Pancreas (tissue), 10 donors: Measurements from ENCODE around the gene ST8SIA6. TPM values are rescaled to one million over a fixed set of nuclear protein-coding genes. Genes with fewer than 3 reads are reported as not detected.

Experiments
- ATAC-seq, 4 donors: fragments of 200-7000 bp; cut with Tn5 transposase; one replicate each; pipeline versions ENCODE4 v1.8.0 to v1.9.1; 2020; ENCODE audit warnings: mild to moderate bottlenecking in 4 of 4, moderate library complexity in 4 of 4
- DNase-seq, 6 donors: peaks; one replicate each; pipeline ENCODE4 v3.0.0-alpha.2; 2020
- FAIRE-seq: peaks from 2 replicates; lab custom pipeline; 2012; peaks lifted over from hg19 to GRCh38; lab: Jason Lieb, UNC
- H3K27ac ChIP-seq, 4 donors: fragments of 200-600 bp; sonication (generic); 1 replicate in 3 of 4; 2 replicates in 1 of 4; pipeline versions ENCODE4 v1.5.0 to v1.8.0; 2020
- H3K27me3 ChIP-seq, 4 donors: fragments of 200-600 bp; one replicate each; pipeline ENCODE4 v1.8.0; 2021
- H3K36me3 ChIP-seq, 3 donors: fragments of 200-600 bp; sonication (generic) in 1 of 3; one replicate each; pipeline versions ENCODE4 v1.5.0 to v1.8.0; 2020 to 2021
- H3K4me1 ChIP-seq, 3 donors: fragments of 200-600 bp; one replicate each; pipeline ENCODE4 v1.8.0; 2021
- H3K4me3 ChIP-seq, 4 donors: fragments of 200-600 bp; sonication (generic) in 2 of 4; one replicate each; pipeline versions ENCODE4 v1.5.0 to v1.8.0; 2020 to 2021
- H3K9me3 ChIP-seq, 4 donors: fragments of 200-600 bp; one replicate each; pipeline ENCODE4 v1.8.0; 2021
- WGBS, 2 donors: extraction: QIAGEN DNeasy Blood & Tissue Kit; methylation state at CpG; one replicate each; pipeline ENCODE4 v1.1.7; 2013; 5-methylcytosine and 5-hydroxymethylcytosine counted together
- intact Hi-C, 3 donors: fragments of 100-400 bp; cut with DNase I; formaldehyde crosslinking; loops; one replicate each; pipeline versions ENCODE4 v1.11.1 to v1.14.2; 2022
- polyA plus RNA-seq, 2 donors: library from polyadenylated mRNA; stranded (reverse); fragments of 200-250 nt; gene quantifications; one replicate each; pipeline ENCODE4 v1.2.3, GENCODE V29; 2013
- total RNA-seq, 6 donors: library from RNA; stranded (reverse); fragmentation: NEBNext Ultra II Directional in 4 of 6; extraction: Animal tissue kit (Norgen Biotek cat#: 25700) in 4 of 6; gene quantifications; one replicate each; pipeline versions ENCODE4 v1.2.1 to v1.2.4, GENCODE V29; 2021 to 2023
- TF ChIP-seq, protein P1 (sequence below), 4 donors: fragments of 200-600 bp; sonication (generic) in 3 of 4; IDR thresholded peaks; one replicate each; pipeline versions ENCODE4 v1.5.0 to v1.8.0; 2021; ENCODE audit warnings: antibody characterized with exemption in 4 of 4
- donor health status: healthy with polysubstance abuse.
- donor health status: DM: no; HTN: no; CAD: no; lungs with moderate emphysema.
- donor health status: DM: no; HTN: no; CAD: no.
- donor health status: control.
- donor health status: control.
- donor health status: Bipolar disorder and iron deficiency.
- donor health status: DM: yes; HTN: yes; CAD: no.
- donor health status: DM: no; HTN: no; CAD: no.
- donor health status: DM: no; HTN: no; CAD: no.
- donor health status: DM: yes; HTN: yes; CAD: no.

Gene ST8SIA6
- total and polyA plus RNA-seq, 8 donors: 0.08 to 0.15 (median 0.12) TPM; not detected in 4

DNA sequence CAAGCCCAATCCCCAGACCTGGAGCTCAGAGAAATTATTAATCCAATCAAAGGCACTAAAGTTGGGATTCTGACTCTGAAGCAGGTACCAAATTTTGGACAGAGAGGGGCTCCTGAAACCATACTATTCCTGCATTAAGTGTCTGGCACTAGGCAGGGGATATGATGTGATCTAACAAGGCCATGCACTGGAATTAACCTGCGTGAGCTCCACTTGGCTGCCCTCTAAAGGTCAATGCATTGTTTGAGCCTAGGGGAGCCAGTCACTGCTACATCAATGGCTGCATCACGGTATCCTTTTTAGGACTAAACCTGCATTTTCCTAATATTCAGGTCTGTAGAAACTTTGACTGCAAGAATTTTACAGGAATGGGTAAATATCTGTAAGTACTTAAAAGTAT lies 42.1 kb downstream of the ST8SIA6 start:
- 27 to 36% methylated on average over 2 of the region's 2 CpGs for WGBS, 2 donors
- DNase-seq: peak in 1 of 6 donors; percentile 18
- Histone ChIP-seq H3K27ac (no peak overlapping the region), H3K4me3 (no peak overlapping the region), H3K9me3 (no peaks in the 10 kb centered on the region), H3K27me3 (no peaks in the 10 kb centered on the region), H3K36me3 (no peaks in the 10 kb centered on the region), H3K4me1 (no peaks in the 10 kb centered on the region)
- TF ChIP-seq, protein P1, sequence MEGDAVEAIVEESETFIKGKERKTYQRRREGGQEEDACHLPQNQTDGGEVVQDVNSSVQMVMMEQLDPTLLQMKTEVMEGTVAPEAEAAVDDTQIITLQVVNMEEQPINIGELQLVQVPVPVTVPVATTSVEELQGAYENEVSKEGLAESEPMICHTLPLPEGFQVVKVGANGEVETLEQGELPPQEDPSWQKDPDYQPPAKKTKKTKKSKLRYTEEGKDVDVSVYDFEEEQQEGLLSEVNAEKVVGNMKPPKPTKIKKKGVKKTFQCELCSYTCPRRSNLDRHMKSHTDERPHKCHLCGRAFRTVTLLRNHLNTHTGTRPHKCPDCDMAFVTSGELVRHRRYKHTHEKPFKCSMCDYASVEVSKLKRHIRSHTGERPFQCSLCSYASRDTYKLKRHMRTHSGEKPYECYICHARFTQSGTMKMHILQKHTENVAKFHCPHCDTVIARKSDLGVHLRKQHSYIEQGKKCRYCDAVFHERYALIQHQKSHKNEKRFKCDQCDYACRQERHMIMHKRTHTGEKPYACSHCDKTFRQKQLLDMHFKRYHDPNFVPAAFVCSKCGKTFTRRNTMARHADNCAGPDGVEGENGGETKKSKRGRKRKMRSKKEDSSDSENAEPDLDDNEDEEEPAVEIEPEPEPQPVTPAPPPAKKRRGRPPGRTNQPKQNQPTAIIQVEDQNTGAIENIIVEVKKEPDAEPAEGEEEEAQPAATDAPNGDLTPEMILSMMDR (IDR thresholded peaks at IDR 0.05): peak in 1 of 4 donors; percentile 13
- peak; percentile 58 to 95 (median 78) for ATAC-seq
- no peak for FAIRE-seq
- intact Hi-C loops: no loop called here

DNA sequence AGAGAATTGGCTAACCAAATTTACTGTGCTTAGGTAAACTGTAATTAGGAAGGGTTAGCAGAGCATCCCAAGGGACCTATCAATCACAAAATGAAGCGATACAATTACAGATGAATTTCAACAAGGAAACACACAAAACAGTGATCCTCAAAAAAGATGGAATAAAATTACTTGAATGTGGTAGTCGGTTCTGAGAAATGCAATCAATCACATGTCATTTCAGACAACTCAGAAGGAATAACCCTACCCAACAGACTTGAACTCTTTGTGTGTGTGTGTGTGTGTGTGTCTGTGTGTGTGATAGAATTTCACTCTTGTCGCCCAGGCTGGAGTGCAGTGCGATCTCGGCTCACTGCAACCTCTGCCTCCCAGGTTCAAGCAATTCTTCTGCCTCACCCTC lies 43.5 kb downstream of the ST8SIA6 start:
- WGBS, 2 donors: 76 to 82% methylated on average over 5 of the region's 5 CpGs
- Histone ChIP-seq H3K4me1 (no peaks in the 10 kb centered on the region), H3K36me3 (no peaks in the 10 kb centered on the region), H3K27ac (no peak overlapping the region), H3K27me3 (no peaks in the 10 kb centered on the region), H3K4me3 (no peak overlapping the region), H3K9me3 (no peaks in the 10 kb centered on the region)
- FAIRE-seq (no peak), DNase-seq (no peak), ATAC-seq (no peak)
- intact Hi-C loops: no loop called here
- TF ChIP-seq, protein P1 (IDR thresholded peaks at IDR 0.05): no peak

DNA sequence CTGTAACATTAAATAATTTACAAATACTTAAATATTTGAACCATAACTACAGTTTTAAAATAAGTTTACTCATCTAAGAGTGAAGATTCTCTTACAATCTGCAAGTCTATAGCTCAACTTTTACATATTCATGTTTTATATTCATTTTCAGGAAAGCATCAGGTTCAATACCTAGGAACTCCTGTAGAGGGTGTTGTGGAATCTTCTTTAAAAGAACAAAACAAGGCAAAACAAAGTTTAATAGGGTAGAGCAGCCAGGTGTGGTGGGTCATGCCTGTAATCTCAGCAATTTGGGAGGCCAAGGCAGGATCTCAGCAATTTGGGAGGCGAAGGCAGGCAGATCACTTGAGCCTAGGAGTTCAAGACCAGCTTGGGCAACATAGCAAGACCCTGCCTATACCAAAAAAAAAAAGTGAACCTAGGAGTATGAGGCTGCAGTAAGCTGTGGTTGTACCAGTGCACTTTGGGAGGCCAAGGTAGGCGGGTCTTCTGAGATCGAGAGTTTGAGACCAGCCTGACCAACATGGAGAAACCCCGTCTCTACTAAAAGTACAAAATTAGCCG lies 45.1 kb downstream of the ST8SIA6 start:
- Histone ChIP-seq H3K4me3 (no peak overlapping the region), H3K36me3 (no peaks in the 10 kb centered on the region), H3K9me3 (no peaks in the 10 kb centered on the region), H3K27me3 (no peaks in the 10 kb centered on the region), H3K27ac (no peak overlapping the region), H3K4me1 (no peaks in the 10 kb centered on the region)
- intact Hi-C loops: no loop called here
- whole genome bisulfite sequencing, 2 donors: 92 to 98% methylated on average over 5 of the region's 5 CpGs
- DNase-seq (no peak), ATAC-seq (peak in 1 of 4 donors; percentile 36), FAIRE-seq (no peak)
- TF ChIP-seq, protein P1 (IDR thresholded peaks at IDR 0.05): peak in 1 of 4 donors; percentile 17

DNA sequence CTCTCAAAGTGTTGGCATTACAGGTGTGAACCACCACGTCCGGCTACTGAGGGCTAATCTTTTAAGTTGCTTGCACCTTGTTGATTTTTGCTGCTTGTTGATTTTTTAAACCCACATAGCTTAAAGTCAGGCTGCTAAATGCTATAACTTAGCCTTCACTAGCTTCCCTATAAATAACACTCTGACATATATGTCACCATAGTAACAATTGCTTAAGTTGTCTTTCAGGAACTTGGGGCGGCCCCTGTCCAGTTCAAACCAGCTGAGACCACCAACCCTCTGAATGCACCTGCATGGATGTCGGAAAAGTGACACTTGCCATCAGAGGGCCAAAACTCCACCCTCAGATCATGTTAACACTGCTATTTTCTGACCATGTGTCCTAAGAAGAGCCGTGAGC lies 47.3 kb downstream of the ST8SIA6 start:
- intact Hi-C loops: no loop called here
- Histone ChIP-seq H3K27ac (no peak overlapping the region), H3K27me3 (no peaks in the 10 kb centered on the region), H3K36me3 (no peaks in the 10 kb centered on the region), H3K9me3 (no peaks in the 10 kb centered on the region), H3K4me3 (no peak overlapping the region), H3K4me1 (no peaks in the 10 kb centered on the region)
- 81 to 82% methylated on average over 5 of the region's 5 CpGs for whole genome bisulfite sequencing, 2 donors
- FAIRE-seq (no peak), ATAC-seq (no peak), DNase-seq (no peak)
- TF ChIP-seq, protein P1 (IDR thresholded peaks at IDR 0.05): no peak

DNA sequence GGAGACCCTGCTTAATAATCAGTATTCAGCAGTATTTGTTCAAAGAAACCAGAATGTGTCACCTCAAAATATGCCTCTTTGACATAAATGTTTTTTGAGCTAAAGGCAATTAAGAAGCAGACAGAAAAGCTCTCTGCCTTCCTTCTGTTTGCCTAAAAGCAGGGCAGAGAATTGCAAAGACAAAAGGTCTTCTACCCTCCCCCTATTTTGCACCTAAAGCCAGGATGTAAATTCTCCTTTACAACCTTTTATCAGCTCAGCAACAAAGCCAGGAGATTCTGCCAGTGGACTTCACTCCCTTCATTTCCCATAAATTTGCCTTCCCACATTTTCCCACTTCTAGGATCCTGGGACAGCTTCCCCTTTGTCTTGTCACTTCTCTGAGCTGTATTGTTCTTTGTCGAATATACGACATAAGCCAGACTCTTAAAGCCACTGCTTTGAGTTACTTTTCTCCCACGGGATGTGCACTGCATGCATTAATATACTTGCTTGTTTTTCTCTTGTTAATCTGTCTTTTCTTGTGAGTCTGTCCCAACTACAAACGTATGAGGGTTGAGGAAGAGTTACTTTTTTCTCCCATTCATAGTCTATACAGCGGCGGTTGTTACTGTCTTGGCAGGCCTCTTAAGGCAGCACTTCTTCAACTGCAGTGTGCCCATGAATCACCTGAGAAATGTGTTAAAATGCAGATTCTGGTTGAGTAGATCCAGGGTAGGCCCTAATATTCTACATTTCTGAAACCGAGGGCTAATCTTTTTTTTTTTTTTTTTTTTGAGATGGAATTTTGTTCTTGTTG lies 48.2 kb downstream of the ST8SIA6 start:
- H3K36me3 ChIP-seq: no peaks in the 10 kb centered on the region
- 79 to 87% methylated on average over 7 of the region's 7 CpGs for WGBS, 2 donors
- intact Hi-C loops: no loop called here
- H3K4me1 ChIP-seq: no peaks in the 10 kb centered on the region
- no peak overlapping the region for H3K4me3 ChIP-seq
- ATAC-seq (no peak), DNase-seq (no peak), FAIRE-seq (no peak)
- no peaks in the 10 kb centered on the region for H3K9me3 ChIP-seq
- H3K27me3 ChIP-seq: no peaks in the 10 kb centered on the region
- TF ChIP-seq, protein P1 (IDR thresholded peaks at IDR 0.05): no peak
- H3K27ac ChIP-seq: no peak overlapping the region
